Karpas-422 (cell line): Measurements from ENCODE around the gene SGPL1. TPM values are rescaled to one million over a fixed set of nuclear protein-coding genes. Genes with fewer than 3 reads are reported as not detected.

Source experiments
- DNase-seq: peaks from one replicate; pipeline ENCODE4 v3.0.0-alpha.2; 2015
- H2AFZ ChIP-seq: fragments of 200-600 bp; sonication (generic); 2 replicates; pipeline ENCODE4 v1.6.1; 2014; ENCODE audit warnings: antibody characterized with exemption, low read length, mixed read lengths
- H3K27ac ChIP-seq: fragments of 200-600 bp; sonication (generic); 2 replicates; pipeline ENCODE4 v1.5.1; 2014; ENCODE audit warnings: mild to moderate bottlenecking, low read length, moderate library complexity
- H3K27me3 ChIP-seq: fragments of 200-600 bp; sonication (generic); 2 replicates; pipeline ENCODE4 v1.6.1; 2014; ENCODE audit warnings: low read length, mixed read lengths
- H3K36me3 ChIP-seq: fragments of 200-600 bp; sonication (generic); 2 replicates; pipeline ENCODE4 v1.6.1; 2014; ENCODE audit warnings: low read length, mixed read lengths; ENCODE audit not compliant: insufficient read depth
- H3K4me1 ChIP-seq: fragments of 200-600 bp; sonication (generic); 2 replicates; pipeline ENCODE4 v1.6.1; 2014; ENCODE audit warnings: mild to moderate bottlenecking, low read length, mixed read lengths
- H3K4me2 ChIP-seq: fragments of 200-600 bp; sonication (generic); 2 replicates; pipeline ENCODE4 v1.6.1; 2014; ENCODE audit warnings: low read length, low read depth, mild to moderate bottlenecking; ENCODE audit not compliant: poor library complexity, severe bottlenecking
- H3K4me3 ChIP-seq: fragments of 200-600 bp; sonication (generic); 2 replicates; pipeline ENCODE4 v1.5.1; 2014; ENCODE audit warnings: mild to moderate bottlenecking, antibody characterized with exemption, low read length, mixed read lengths
- H3K79me2 ChIP-seq: fragments of 200-600 bp; sonication (generic); 2 replicates; pipeline ENCODE4 v1.6.1; 2014; ENCODE audit warnings: mild to moderate bottlenecking, low read length, mixed read lengths
- H3K9ac ChIP-seq: fragments of 200-600 bp; sonication (generic); 2 replicates; pipeline ENCODE4 v1.6.0; 2014; ENCODE audit warnings: low read length
- H3K9me2 ChIP-seq: fragments of 200-600 bp; sonication (generic), shearing (Covaris generic); replicated peaks from 2 replicates; pipeline ENCODE4 v1.6.0; 2014; ENCODE audit warnings: mild to moderate bottlenecking, low read length, moderate library complexity; ENCODE audit not compliant: insufficient read depth
- H3K9me3 ChIP-seq: fragments of 300-700, 200-600 bp; sonication (generic); 2 replicates; pipeline ENCODE4 v1.6.1; 2014; ENCODE audit warnings: low read length, mixed read lengths
- H4K20me1 ChIP-seq: fragments of 200-600 bp; sonication (generic); 2 replicates; pipeline ENCODE4 v1.6.1; 2014; ENCODE audit warnings: mild to moderate bottlenecking, antibody characterized with exemption, low read length, low read depth; ENCODE audit not compliant: insufficient read depth
- total RNA-seq: library from RNA; depleted of rRNA; stranded (reverse); fragments of >200 nt; shearing (Covaris generic); gene quantifications from 2 replicates; pipeline ENCODE4 v1.2.3, GENCODE V29; 2014; ENCODE audit warnings: low replicate concordance

SGPL1 gene
- total RNA-seq, 1 experiment from 2014 or later, result 26.3 TPM

DNA sequence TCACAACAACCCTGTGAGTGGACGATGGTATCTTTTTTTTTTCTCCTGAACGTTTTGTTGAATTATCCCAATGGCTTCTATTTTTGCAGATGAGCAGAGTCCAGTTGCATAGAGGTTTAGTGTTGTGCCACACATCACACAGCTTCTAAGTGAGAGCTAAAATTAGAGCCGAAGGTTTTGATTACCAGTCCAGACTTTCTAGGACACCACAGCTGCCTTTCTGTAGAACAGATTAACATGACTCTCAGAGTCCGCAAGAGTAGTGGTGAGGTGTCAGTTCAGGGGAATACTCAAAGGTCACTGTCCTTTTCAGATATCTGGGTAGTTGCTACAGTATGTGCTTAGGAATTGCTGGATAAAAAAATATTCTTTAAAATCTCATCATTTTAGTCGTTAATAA, 13.8 kb downstream of the SGPL1 start:
- H3K79me2 ChIP-seq, result peaks cover 91% of the 10 kb centered on the region
- no peak overlapping the region for H2AFZ ChIP-seq
- H3K9me3 ChIP-seq, result no peaks in the 10 kb centered on the region
- no peak overlapping the region for H3K4me2 ChIP-seq
- H3K4me1 ChIP-seq, result peaks cover 24% of the 10 kb centered on the region
- no peaks in the 10 kb centered on the region for H4K20me1 ChIP-seq
- no peak overlapping the region for H3K9ac ChIP-seq
- no peak for DNase-seq
- H3K4me3 ChIP-seq, result no peak overlapping the region
- no peaks in the 10 kb centered on the region for H3K9me2 ChIP-seq
- no peaks in the 10 kb centered on the region for H3K27me3 ChIP-seq
- H3K27ac ChIP-seq, result no peak overlapping the region
- H3K36me3 ChIP-seq, result peaks cover 9% of the 10 kb centered on the region; the same call in 1 of the 2 replicates

GRCh38 chr10:70830164-70830563, 14.4 kb downstream of the SGPL1 start:
- Histone ChIP-seq H3K4me1 (peaks cover 24% of the 10 kb centered on the region), H4K20me1 (no peaks in the 10 kb centered on the region), H3K79me2 (peaks cover 94% of the 10 kb centered on the region), H3K36me3 (peaks cover 12% of the 10 kb centered on the region; the same call in 1 of the 2 replicates), H3K4me3 (no peak overlapping the region), H3K27ac (no peak overlapping the region), H3K9me3 (no peaks in the 10 kb centered on the region), H3K4me2 (no peak overlapping the region), H3K27me3 (no peaks in the 10 kb centered on the region), H3K9me2 (no peaks in the 10 kb centered on the region), H3K9ac (no peak overlapping the region), H2AFZ (no peak overlapping the region)
- DNase-seq, result no peak

- no peak for DNase-seq
- Histone ChIP-seq H3K9ac (no peak overlapping the region), H2AFZ (no peak overlapping the region), H3K27me3 (no peaks in the 10 kb centered on the region), H3K4me2 (no peak overlapping the region), H3K79me2 (peaks cover 88% of the 10 kb centered on the region), H4K20me1 (no peaks in the 10 kb centered on the region), H3K27ac (no peak overlapping the region), H3K4me3 (no peak overlapping the region), H3K9me3 (no peaks in the 10 kb centered on the region), H3K9me2 (no peaks in the 10 kb centered on the region), H3K36me3 (peaks cover 15% of the 10 kb centered on the region; the same call in 1 of the 2 replicates), H3K4me1 (peaks cover 18% of the 10 kb centered on the region)
Measured at GRCh38 chr10:70832221-70832620, 16.5 kb downstream of the SGPL1 start.

GRCh38 chr10:70832852-70833528, 17.2 kb downstream of the SGPL1 start:
- H3K27ac ChIP-seq, result no peak overlapping the region
- H3K9ac ChIP-seq, result no peak overlapping the region
- H3K4me2 ChIP-seq, result no peak overlapping the region
- H2AFZ ChIP-seq, result no peak overlapping the region
- no peaks in the 10 kb centered on the region for H3K9me2 ChIP-seq
- no peaks in the 10 kb centered on the region for H4K20me1 ChIP-seq
- H3K9me3 ChIP-seq, result no peaks in the 10 kb centered on the region
- peaks cover 22% of the 10 kb centered on the region for H3K36me3 ChIP-seq
- peaks cover 88% of the 10 kb centered on the region for H3K79me2 ChIP-seq
- no peaks in the 10 kb centered on the region for H3K27me3 ChIP-seq
- peaks cover 15% of the 10 kb centered on the region for H3K4me1 ChIP-seq
- no peak for DNase-seq
- H3K4me3 ChIP-seq, result no peak overlapping the region

GRCh38 chr10:70833601-70834000, 17.9 kb downstream of the SGPL1 start:
- Histone ChIP-seq H4K20me1 (no peaks in the 10 kb centered on the region), H3K4me1 (peaks cover 15% of the 10 kb centered on the region), H3K9me3 (no peaks in the 10 kb centered on the region), H3K79me2 (peaks cover 88% of the 10 kb centered on the region), H2AFZ (no peak overlapping the region), H3K9me2 (no peaks in the 10 kb centered on the region), H3K9ac (no peak overlapping the region), H3K27ac (no peak overlapping the region), H3K36me3 (peaks cover 22% of the 10 kb centered on the region), H3K4me2 (no peak overlapping the region), H3K27me3 (no peaks in the 10 kb centered on the region), H3K4me3 (no peak overlapping the region)
- no peak for DNase-seq

GRCh38 chr10:70834021-70834420, 18.3 kb downstream of the SGPL1 start:
- no peak overlapping the region for H3K9ac ChIP-seq
- peaks cover 15% of the 10 kb centered on the region for H3K4me1 ChIP-seq
- H3K27me3 ChIP-seq, result no peaks in the 10 kb centered on the region
- H2AFZ ChIP-seq, result no peak overlapping the region
- no peaks in the 10 kb centered on the region for H4K20me1 ChIP-seq
- peaks cover 22% of the 10 kb centered on the region for H3K36me3 ChIP-seq
- no peak overlapping the region for H3K4me3 ChIP-seq
- H3K79me2 ChIP-seq, result peaks cover 88% of the 10 kb centered on the region
- no peak for DNase-seq
- no peak overlapping the region for H3K27ac ChIP-seq
- H3K9me2 ChIP-seq, result no peaks in the 10 kb centered on the region
- no peak overlapping the region for H3K4me2 ChIP-seq
- no peaks in the 10 kb centered on the region for H3K9me3 ChIP-seq

DNA sequence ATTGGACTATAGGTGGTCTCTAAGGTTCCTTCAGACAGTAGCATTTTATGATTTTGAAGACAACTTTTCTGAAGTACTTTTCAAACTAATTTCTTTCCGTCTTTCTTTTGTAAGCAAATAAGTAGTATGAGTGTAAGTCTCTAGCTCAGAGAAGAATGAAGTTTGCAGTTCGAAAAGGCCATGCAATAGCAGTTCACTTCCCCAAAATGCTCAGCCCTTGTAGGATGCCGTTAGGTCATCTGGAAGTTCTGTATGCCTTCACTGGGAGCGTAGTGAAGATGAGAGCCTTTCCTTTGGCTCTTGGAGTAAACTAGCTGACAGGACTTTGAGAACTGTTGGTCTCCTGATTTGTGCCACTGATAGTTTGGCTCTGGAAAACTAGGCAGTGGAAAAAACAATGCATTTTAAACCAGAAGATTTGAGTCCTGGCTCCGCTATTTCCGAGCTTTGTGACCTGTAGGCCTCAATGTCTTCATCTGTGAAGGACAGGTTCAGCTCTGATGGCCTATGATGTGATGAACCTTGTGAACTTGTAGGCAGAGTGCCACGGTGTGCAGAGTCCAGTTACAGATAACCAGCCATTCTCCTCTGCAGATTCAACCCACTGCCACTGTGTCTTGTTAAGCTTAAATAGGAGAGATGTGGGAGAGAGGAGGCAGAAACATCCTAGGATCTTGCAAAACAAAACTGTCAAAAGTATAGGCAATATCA, 18.8 kb downstream of the SGPL1 start:
- H3K9me2 ChIP-seq, result no peaks in the 10 kb centered on the region
- no peak overlapping the region for H3K4me2 ChIP-seq
- H3K79me2 ChIP-seq, result peaks cover 87% of the 10 kb centered on the region
- no peak overlapping the region for H2AFZ ChIP-seq
- DNase-seq, result no peak
- peaks cover 11% of the 10 kb centered on the region for H3K4me1 ChIP-seq
- H3K36me3 ChIP-seq, result peaks cover 18% of the 10 kb centered on the region
- no peak overlapping the region for H3K4me3 ChIP-seq
- no peaks in the 10 kb centered on the region for H4K20me1 ChIP-seq
- no peaks in the 10 kb centered on the region for H3K9me3 ChIP-seq
- H3K27ac ChIP-seq, result no peak overlapping the region
- no peak overlapping the region for H3K9ac ChIP-seq
- H3K27me3 ChIP-seq, result no peaks in the 10 kb centered on the region

DNA sequence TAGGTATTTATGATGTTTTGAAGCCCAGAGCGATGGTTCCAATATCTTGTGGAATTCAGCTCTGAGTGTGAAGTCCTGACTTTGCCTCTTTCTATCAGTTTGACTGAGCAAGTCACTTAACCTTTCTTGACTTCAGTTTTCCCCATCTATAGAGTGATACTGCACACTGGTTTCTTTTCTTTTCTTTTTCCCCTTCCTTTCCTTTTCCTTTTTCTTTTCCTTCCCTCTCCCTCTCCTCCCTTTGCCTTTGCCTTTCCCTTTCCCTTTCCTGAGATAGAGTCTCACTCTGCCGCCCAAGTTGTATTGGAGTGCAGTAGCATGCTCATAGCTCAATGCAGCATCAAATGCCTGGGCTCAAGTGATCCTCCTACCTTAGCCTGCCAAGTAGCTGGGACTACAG, 20.6 kb downstream of the SGPL1 start:
- Histone ChIP-seq H2AFZ (no peak overlapping the region), H3K36me3 (peaks cover 13% of the 10 kb centered on the region), H4K20me1 (no peaks in the 10 kb centered on the region), H3K27ac (no peak overlapping the region), H3K4me2 (no peak overlapping the region), H3K79me2 (peaks cover 91% of the 10 kb centered on the region), H3K9me2 (no peaks in the 10 kb centered on the region), H3K27me3 (no peaks in the 10 kb centered on the region), H3K4me3 (no peak overlapping the region), H3K9ac (no peak overlapping the region), H3K4me1 (peaks cover 7% of the 10 kb centered on the region), H3K9me3 (no peaks in the 10 kb centered on the region)
- DNase-seq, result no peak
